ENCODE measurements around the gene FRMD4A.
A peak's percentile ranks its signal among the peaks of the same experiment; 100 is the strongest.

The FRMD4A gene

DNA sequence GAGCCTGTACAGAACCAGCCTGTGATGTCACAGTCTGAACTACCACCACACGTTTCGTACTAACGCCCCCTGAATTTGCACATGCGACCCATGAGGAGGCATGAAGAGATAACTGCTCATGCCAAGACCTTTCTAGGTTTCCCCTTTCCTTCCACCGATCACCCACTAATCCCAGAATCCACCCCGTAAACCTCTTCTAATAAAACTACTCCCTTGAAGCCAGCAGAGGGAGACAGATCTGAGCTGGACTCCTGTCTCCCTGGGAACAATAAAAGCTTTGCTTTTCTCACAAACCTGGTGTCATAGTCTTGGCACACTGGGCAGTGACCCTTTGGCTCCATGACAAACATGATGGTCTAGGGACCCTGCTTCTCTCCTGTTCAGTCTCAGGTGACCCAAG is 144.5 kb downstream of the FRMD4A start:
- no peak for DNase-seq (ENCODE audit: low read depth)

DNA sequence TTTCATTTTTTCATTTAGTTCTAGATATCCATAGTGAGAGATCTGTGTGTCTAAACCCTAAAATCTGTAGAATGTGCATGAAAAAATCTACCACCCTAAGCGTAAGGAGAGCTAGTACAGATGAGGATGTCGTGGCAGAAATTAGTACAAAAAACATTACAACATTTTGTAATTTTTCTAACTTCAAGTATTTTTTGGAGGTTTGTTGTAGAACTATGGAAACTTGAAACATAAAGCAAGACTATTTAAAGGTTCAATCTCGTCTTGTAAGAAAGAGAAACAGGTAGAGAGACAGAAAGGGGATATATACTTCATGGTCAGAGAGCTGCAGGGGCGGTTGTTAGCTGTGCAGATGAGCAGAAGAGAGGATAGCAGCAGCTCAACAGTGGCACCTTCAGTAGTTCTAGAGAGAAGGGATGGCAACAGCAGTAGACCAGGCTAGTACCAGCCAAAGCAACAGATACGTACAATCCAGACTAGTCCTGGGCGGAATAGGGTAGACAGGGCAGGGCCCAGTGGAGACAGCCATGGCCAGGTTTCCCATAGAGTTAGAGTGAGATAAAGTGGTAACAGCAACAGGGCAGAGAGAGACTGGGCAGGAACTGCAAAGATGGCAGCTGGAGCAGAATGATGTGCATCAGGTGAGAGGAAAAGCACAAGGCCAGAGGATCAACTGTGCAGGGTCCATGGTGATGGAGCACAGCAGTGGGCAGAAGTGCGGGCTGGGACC is 145.2 kb downstream of the FRMD4A start:
- DNase-seq (ENCODE audit: low read depth): peak; percentile 52

DNA sequence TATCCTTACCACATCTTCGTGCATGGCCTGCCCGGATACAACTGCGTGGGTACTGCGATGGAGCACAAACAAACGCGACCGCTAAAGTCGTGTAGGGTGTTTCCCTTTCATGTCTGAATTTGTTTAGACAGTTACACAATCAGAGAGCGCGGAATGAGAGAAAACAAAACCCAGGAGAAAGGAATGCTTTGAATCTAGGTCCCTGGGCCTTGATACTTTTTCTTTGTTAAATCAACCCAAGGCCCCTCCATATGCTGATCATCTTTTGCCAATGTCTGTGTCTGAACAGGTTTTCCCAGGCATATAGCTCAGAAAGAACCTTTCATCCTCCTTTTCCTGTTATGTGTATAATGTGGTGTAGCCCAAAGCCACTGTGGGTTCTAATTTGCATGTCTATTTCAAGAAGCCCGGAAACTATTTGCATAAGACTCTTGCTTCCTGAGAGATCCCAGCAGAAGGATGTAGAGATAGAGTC is 145.8 kb downstream of the FRMD4A start:
- DNase-seq (ENCODE audit: low read depth): peak; percentile 13

DNA sequence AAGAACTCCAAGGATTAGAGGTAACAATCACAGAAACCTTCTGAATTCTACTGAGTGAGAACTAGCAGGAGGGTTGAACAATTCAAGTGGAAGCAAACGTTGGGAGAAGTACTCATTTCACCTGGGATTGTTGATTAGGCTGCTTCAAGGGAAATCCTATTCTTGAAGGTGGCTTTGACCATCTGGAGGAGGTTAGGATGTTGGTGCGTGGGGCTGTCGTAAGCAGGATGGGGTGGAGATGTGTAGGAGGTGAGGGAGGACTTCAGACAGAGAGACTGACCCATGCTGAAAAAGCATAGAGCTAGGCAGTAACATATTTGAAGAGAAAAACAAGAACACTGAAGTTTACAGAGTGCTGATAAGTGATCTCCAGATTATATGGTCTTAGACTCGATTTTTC is 147.9 kb downstream of the FRMD4A start:
- DNase-seq (ENCODE audit: low read depth): no peak

DNA sequence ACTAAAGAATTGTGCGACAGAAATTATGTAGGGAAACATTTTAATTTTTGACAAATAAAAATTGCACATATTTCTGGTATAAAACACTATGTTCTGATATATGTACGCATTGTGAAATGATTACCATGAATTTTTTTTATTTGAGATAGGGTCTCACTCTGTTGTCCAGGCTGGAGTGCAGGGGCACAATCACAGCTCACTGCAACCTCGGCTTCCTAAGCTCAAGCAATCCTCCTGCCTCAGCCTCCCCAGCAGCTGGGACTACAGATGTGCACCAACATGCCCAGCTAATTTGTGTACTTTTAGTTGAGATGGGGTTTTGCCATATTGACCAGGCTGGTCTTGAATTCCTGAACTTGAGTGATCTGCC is 149.2 kb downstream of the FRMD4A start:
- DNase-seq (ENCODE audit: low read depth): no peak

DNA sequence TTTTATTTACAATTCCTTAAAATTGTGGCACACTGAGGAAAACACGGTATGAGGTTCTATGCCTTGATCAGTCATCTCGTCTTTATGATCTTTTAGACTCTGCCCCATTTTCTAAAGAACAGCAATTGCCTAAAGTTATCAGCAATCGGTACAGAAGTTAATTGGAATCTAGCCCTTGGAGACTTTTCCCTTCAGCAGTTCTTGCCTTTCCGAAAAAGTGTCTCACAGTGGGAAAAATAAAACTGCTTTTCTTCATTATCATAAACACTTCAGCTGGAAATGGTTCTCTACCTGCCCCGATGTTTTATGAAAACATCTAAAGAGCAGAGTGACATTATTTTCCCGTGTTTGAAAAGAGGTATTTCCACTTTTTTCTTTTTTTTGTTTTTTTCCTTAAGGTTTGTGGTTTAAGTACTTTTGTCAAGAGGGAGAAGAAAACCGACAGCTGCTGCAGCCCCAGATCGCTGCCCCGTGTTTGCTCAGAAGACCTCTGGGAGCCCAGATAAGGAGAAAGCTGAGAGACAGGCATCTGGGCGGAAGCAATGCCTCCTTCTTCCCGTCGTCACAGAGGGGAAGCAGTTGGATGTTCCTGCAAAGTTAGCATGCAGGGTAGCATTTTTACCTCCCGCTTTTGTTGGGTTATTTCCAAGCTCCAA is 149.7 kb downstream of the FRMD4A start:
- DNase-seq (ENCODE audit: low read depth): no peak

DNA sequence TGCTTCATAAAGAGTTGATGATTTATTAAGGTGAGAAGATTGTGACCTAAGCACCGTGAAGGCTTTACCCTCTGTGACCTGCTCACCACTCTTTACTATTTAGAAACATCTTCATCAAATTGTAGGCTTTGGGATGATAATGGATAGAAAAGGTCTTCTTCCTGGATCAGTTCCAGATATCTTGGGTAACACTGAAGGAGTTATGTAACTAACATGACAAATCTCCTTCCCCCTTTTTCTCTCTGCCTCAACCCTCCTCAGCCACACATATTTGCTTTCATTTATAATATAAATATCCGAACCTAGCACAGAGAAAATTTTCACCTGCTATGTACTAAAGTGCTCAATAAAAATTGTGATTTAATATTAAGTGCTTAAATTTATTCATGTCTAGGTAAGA is 151.5 kb downstream of the FRMD4A start:
- no peak for DNase-seq (ENCODE audit: low read depth)

DNA sequence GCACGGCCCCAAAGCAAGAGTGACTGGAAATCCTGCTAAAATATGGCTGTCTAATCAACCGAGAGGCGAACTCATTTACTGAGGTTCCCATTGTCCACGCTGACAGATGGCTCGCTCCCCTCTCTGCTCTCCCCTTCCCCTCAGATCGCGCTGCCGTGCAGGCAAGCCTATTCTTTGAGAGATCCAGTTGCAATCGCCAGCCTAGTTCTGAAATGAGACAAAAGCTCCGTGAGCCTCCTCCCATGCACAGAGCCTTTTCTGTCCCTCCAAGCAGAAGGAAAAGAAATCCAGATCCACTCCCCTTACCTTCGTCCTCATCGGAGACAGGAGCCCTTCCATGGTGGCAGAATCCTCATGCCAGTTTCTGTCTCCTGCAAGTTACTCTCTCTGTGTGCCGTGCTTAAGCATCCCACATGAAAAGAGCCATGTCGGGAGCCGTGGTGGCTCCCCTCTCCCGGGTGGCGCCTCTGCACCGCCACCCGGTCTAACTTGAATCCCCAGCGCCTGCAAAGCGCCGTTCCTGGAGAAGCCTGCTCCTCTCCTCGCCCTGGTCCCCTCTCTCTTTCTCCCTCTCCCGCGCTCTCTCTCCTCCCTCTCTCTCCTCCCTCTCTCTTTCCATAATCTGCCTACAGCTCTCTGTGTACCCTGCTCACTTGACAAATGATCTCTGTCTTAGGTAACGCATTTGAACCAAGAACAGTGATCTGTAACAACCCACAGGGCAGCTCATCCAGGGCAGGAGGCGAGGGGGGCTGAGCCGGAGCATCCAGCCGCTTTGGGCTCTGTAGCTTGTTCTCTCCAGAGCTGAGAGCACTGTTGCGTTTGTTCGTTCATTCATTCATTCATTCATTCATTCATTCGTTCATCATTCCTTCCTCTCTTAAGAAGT is 156.8 kb downstream of the FRMD4A start:
- no peak for DNase-seq (ENCODE audit: low read depth)

DNA sequence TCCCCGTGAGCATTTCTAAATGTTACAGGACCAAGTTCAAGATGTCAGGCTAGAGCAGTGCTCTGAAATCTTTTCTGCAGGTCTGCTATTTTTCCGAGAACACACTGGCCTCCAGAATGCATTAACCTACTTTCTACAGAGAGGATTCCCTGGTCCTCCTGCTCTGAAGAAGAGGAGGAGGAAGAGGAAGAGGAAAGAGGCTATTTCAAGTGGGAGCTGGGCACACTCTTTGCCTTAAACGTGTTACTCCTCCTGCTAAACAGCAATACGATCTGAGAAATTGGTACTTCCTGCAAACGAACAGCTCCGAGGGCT is 157.4 kb downstream of the FRMD4A start:
- no peak for DNase-seq (ENCODE audit: low read depth)

DNA sequence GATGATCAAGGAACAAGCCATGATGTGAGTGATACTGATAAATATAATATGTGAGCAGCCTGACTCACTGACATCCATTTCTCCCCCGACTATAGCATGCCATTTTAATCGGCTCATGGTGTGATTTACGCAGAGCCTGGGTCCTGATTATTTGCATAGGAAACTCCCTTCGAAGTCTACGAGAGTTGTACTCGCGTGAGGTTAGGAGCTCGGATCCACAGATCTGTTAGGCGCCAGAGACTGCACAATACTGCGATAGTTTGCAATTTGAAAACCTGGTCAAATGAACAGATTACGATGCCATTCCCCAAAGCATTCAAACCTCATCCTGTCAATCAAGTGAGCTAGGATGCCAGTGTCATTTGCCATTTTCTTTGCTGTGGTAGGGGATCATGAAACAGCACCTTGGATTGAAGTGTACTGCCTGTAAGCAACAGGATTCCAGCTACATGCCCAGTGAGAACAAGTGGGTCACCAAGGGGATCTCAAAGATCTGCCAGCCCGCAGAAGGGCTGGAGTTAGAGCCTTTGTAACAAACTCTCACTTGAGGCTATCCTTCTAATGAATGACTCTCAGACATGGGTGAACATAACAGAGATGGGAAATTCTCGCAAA is 158.3 kb downstream of the FRMD4A start:
- no peak for DNase-seq (ENCODE audit: low read depth)

DNA sequence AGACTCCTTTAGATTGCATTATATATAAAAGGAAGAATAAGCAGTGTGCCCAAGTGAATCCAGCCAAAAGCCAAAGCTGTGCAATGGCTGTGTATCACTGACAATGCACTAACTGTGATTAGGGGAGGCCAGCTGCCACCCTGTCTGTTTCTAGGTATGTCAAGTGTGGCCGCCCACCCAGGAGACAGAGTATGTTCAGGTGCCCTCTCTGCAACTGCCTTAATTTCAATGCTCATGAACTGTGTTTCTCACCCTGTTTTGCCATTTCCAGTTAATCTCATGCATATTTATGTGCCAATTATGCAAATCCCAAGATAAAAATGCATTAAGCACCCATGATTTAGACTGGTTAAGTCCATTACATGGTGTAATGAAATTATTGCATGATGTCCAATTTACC is 159.4 kb downstream of the FRMD4A start:
- no peak for DNase-seq (ENCODE audit: low read depth)

DNA sequence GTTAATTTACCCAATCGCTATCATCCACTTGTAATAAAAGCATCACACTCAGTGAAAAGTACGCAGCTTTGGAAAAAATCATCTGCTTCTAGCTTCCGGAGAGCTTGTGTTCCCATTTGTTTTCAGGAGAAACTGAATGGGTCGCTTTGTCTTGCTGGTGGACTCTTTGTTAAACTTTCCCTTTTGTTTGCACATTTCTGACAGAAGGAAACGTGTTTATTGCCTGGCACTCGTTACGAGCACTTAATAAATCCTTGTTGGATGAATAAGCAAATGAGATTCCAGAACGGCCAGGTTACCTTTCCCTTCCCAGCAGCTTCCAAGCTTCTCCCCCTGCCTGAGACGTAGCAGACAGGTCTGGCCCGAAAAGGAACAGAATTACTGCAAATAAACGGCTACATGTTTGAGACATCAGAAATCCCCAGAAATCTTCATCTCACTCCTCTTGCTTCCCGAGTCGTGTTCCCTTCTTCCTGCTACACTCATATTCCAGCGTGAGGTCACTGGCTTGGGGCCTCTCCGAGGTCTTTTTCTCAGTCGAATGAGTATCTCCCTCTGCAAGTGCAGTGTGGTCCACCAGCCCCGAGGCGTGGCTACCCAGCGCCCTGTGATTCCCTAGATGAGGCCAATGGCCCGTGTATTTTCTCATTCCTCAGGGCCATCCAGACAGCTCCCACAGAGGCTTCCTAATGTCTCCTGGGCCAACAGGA is 167.2 kb downstream of the FRMD4A start:
- no peak for DNase-seq (ENCODE audit: low read depth)

DNA sequence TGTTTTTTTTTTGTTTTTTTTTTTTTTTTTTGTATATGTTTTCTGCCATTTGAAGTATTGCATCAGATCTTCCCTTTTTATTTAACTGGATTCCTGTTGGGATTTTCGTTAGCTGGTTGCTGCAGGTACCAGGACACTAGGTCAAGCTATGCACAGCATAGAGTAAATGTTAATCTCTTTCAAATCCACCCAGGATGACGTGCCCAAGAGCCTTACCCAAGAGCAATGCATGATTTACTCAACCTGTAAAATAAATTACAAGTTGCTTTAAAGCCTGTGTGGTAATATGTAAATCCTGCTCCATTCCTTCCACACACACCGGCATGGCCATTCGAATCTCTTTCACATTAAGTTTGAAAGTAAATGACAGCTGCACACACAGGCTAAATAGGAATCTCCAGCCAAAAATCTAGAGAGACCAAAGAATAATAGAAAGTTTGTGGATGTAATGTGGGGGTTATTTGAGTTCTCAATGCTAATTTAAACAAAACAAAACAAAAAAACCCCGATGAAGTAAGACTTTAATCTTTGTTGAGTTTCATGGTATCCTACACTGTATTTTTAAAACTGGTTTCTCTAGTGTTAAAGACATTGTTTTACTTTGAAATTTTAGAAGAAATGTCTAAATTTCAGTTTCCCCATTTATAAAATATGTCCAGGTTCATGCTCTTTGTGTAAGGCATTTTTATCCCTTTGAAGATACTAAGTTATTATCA is 167.9 kb downstream of the FRMD4A start:
- no peak for DNase-seq (ENCODE audit: low read depth)

DNA sequence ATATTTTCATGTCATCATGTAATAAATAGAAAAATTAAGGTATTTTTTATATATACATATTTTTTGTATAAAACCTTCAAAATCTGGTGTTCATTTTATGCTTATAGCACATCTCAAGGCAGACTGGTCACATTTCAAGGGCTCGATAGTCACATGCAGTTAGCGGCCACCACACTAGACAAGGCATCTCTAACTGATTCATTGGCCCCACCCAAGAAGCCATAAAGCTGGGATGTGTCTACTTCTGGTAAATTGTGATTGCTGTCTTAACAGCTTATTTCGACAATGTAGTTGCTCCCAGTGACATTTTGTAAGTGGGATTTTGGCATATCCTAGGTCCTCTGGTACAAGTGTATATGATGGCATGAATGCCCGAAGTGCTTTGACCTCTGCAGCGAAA is 168.7 kb downstream of the FRMD4A start:
- DNase-seq (ENCODE audit: low read depth): no peak

DNA sequence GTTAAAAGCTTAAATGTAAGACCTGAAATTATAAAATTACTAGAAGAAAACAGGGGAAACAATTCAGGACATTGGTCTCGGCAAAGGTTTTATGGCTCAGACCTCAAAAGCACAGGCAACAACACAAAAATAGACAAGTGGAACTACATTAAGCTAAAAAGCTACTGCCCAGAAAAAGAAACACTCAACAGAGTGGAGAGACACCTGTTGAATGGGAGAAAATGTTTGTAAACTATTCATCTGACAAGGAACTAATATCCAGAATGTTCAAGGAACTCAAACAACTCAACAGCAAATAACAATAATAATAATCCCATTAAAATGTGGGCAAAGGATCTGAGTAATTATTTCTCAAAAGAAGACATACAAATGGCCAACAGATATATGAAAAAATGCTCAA is 170.4 kb downstream of the FRMD4A start:
- no peak for DNase-seq (ENCODE audit: low read depth)

DNA sequence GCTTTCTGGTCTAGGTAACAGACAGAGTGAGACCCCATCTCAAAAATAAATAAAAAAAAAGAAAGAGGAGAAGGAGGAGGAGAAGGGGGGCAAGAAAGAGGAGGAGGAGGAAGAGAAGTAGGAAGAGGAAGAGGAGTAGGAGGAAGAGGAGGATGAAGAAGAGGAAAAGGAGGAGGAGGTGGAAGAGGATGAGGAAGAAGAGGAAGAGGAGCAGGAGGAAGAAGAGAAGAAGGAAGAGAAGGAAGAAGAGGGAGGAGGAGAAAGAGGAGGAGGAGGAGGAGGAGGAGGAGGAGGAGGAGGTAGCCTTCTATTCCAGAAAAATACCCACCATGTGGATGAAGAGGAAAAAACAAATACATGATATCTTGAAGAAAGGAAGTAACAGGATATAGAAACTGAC is 172.1 kb downstream of the FRMD4A start:
- DNase-seq (ENCODE audit: low read depth): no peak

DNA sequence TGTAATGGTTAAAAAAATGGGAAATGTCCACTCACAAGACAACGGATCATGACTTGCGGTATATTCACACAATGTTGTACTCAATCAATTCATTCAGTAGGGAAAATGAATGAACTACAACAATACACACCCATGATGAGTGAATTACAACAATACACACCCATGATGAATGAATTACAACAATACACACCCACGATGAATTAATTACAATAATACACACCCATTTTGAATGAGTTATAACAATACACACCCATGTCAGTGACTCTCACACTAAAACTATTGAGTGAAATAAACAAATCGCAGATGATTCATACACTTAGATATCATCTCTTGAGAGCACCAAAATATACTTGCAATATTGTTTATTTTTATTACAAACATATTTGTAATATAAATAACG is 174.6 kb downstream of the FRMD4A start:
- DNase-seq (ENCODE audit: low read depth): no peak

DNA sequence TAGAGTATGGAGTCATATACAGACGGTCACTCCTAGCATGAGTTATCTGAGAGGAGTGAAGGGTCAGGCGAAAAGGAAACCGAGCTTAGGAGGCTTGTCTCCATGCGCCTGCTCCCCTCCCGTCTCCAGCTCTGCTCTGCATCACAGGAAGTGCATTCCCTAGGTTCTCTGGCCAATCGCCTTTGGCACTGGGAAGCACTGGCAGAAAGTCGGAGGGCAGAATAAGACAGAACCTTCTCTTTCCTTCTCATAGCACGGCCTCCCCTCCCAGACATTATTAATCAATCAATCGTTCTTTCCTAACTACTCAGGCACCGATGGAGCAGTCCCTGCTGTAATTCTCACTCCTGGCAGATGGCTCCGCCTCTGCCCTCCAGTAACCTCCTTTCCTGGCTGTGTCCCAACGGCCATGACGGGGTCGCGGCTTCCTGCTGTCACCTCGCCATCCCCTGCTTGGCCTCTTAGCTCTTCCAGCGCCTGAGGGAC is 177.1 kb downstream of the FRMD4A start:
- no peak for DNase-seq (ENCODE audit: low read depth)

DNA sequence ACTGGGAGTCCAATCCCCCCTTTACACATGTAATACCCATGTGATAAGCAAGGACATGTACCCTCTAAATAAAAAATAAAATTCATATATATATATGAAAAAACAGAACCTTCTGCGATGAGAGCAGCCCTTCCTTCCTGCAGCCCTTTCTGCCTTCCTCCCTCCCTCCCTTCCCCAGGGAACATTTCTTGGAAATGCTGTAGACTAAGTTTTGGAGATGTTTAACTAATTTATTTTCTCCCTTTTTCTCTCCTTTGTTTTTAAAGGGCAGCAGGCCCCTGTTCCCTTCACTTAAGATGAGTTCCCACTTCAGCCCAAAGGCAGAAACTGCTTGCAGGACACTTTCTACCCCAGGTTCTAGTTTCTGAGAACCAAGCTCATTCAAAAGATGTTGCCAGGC is 179.2 kb downstream of the FRMD4A start:
- DNase-seq (ENCODE audit: low read depth): no peak

DNA sequence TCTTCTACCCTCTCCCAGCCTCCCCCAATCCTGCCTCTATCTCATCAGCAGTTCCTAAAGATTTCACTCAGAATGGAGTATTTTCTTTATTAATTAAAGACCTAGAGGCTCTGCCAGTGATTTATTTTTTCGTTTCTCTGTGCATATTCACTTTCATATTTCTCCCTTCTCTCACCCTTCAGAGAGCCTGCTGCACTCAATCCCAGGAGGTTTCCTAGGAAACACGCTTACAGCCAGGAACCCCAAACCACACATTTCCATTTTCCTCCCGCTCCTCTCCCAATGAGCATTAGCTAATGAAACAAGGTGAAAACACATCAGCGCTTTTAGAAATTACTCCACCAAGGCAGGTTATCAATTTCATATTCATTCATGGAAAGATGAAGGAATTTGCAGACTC is 180.2 kb downstream of the FRMD4A start:
- no peak for DNase-seq (ENCODE audit: low read depth)

DNA sequence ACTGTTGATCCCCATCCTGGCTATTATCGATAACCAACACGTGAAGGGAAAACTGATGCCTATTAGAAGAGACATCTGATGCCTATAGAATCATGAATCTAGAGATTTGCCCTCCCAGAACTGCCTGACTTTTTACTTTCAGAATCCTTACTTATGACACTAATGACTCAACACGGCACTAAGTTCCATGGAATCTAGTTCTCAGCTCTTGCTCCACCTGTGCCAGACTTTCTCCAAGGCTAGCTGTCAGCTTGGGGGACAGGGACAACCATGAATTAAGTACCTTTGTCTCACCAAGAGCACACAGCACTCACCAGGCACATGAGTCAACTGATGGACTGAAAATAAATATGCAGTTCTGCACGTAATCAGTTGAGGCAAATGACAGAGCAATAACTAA is 184.2 kb downstream of the FRMD4A start:
- no peak for DNase-seq (ENCODE audit: low read depth)

Measured in activated T-cell treated with anti-CD3 and anti-CD28 coated beads for 24 hours (primary cell).